ENCODE data around the gene COIL. TPM values are rescaled to one million over a fixed set of nuclear protein-coding genes. Genes with fewer than 3 reads are reported as not detected.

COIL gene
- total and polyA plus RNA-seq, 2 of the 13 experiments (the other 11 are each of a cell fraction or from before 2014, with no cell fraction given) = 8.1 to 29.4 TPM

GRCh38 chr17:56939869-56940484, 20.9 kb downstream of the COIL start (continued):
- TF ChIP-seq, protein P1, sequence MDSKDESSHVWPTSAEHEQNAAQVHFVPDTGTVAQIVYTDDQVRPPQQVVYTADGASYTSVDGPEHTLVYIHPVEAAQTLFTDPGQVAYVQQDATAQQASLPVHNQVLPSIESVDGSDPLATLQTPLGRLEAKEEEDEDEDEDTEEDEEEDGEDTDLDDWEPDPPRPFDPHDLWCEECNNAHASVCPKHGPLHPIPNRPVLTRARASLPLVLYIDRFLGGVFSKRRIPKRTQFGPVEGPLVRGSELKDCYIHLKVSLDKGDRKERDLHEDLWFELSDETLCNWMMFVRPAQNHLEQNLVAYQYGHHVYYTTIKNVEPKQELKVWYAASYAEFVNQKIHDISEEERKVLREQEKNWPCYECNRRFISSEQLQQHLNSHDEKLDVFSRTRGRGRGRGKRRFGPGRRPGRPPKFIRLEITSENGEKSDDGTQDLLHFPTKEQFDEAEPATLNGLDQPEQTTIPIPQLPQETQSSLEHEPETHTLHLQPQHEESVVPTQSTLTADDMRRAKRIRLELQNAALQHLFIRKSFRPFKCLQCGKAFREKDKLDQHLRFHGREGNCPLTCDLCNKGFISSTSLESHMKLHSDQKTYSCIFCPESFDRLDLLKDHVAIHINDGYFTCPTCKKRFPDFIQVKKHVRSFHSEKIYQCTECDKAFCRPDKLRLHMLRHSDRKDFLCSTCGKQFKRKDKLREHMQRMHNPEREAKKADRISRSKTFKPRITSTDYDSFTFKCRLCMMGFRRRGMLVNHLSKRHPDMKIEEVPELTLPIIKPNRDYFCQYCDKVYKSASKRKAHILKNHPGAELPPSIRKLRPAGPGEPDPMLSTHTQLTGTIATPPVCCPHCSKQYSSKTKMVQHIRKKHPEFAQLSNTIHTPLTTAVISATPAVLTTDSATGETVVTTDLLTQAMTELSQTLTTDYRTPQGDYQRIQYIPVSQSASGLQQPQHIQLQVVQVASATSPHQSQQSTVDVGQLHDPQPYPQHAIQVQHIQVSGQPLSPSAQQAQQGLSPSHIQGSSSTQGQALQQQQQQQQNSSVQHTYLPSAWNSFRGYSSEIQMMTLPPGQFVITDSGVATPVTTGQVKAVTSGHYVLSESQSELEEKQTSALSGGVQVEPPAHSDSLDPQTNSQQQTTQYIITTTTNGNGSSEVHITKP (CRISPR knock-in tag; IDR thresholded peaks at IDR 0.05; ENCODE audit: low read depth) = no peak
- TF ChIP-seq ZNF263 (CRISPR knock-in tag; IDR thresholded peaks at IDR 0.05) (no peak), PITX1 (CRISPR knock-in tag; IDR thresholded peaks at IDR 0.05) (no peak), ZNF670 (CRISPR knock-in tag; IDR thresholded peaks at IDR 0.05; ENCODE audit: borderline replicate concordance) (no peak), SOX6 (IDR thresholded peaks at IDR 0.05) (no peak), SOX6 (CRISPR knock-in tag; IDR thresholded peaks at IDR 0.05) (no peak), ZSCAN21 (CRISPR knock-in tag; IDR thresholded peaks at IDR 0.05; ENCODE audit: borderline replicate concordance) (no peak), JARID2 (CRISPR knock-in tag; IDR thresholded peaks at IDR 0.05; ENCODE audit: insufficient replicate concordance) (no peak), HMGXB3 (CRISPR knock-in tag; IDR thresholded peaks at IDR 0.05; ENCODE audit: borderline replicate concordance) (no peak), SALL1 (CRISPR knock-in tag; IDR thresholded peaks at IDR 0.05) (peak; percentile 30; the same call in 1 of the 2 replicates), ZBTB14 (CRISPR knock-in tag; IDR thresholded peaks at IDR 0.05) (no peak), ZNF205 (CRISPR knock-in tag; IDR thresholded peaks at IDR 0.05) (no peak), BRF2 (CRISPR knock-in tag; IDR thresholded peaks at IDR 0.05) (no peak)
- TF ChIP-seq, protein P2, sequence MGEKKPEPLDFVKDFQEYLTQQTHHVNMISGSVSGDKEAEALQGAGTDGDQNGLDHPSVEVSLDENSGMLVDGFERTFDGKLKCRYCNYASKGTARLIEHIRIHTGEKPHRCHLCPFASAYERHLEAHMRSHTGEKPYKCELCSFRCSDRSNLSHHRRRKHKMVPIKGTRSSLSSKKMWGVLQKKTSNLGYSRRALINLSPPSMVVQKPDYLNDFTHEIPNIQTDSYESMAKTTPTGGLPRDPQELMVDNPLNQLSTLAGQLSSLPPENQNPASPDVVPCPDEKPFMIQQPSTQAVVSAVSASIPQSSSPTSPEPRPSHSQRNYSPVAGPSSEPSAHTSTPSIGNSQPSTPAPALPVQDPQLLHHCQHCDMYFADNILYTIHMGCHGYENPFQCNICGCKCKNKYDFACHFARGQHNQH (CRISPR knock-in tag; IDR thresholded peaks at IDR 0.05) = no peak
- TF ChIP-seq, protein P3, sequence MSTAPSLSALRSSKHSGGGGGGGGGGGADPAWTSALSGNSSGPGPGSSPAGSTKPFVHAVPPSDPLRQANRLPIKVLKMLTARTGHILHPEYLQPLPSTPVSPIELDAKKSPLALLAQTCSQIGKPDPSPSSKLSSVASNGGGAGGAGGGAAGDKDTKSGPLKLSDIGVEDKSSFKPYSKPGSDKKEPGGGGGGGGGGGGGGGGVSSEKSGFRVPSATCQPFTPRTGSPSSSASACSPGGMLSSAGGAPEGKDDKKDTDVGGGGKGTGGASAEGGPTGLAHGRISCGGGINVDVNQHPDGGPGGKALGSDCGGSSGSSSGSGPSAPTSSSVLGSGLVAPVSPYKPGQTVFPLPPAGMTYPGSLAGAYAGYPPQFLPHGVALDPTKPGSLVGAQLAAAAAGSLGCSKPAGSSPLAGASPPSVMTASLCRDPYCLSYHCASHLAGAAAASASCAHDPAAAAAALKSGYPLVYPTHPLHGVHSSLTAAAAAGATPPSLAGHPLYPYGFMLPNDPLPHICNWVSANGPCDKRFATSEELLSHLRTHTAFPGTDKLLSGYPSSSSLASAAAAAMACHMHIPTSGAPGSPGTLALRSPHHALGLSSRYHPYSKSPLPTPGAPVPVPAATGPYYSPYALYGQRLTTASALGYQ (CRISPR knock-in tag; IDR thresholded peaks at IDR 0.05) = no peak
